ENCODE results near the gene KBTBD13.
"Not testable (repeated sequence)": the region's sequence is repeated elsewhere in the genome, so short reads cannot be mapped to it uniquely, and the experiment has no call there.

Gene KBTBD13

DNA sequence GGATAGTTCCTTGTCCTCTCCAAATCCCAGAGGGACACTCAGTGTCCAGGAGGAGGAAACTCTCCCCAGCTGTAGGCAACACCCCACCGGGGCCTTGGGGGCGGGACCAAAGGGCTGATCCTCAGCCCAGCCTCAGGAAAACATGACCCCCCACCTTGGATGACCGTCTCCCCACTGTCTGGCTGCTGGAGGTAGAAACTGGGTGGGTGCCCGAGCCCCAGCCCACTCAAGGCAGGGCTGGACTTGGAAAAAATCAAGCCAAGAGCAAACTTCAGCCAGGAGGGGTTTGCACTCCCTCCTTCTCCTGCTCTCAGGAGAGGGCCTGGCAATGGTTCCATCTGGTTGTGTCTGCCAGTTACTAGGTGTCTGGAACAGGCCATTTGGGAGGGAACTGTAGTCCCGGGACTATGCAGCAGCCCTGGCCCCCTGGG lies 5.2 kb upstream of the KBTBD13 start:
- no peaks in the 10 kb centered on the region for H3F3A ChIP-seq (ENCODE audit: low read depth)
- no peaks in the 10 kb centered on the region for H3K9me2 ChIP-seq (replicated peaks; ENCODE audit: low read depth, low read length)
- H3K4me3 ChIP-seq (ENCODE audit: low read length, poor library complexity, severe bottlenecking), result no peak overlapping the region
- no peak overlapping the region for H2AFZ ChIP-seq (ENCODE audit: low read length)
- H3K27me3 ChIP-seq (ENCODE audit: insufficient read depth, low read length, poor library complexity, severe bottlenecking), result no peaks in the 10 kb centered on the region
- no peaks in the 10 kb centered on the region for H4K20me1 ChIP-seq (ENCODE audit: insufficient read depth, low read length, poor library complexity, severe bottlenecking)
- H3K9ac ChIP-seq (ENCODE audit: low read depth, low read length, poor library complexity, severe bottlenecking), result no peak overlapping the region
- H3K79me2 ChIP-seq (ENCODE audit: insufficient read depth, low read length), result no peaks in the 10 kb centered on the region
- H3K9me3 ChIP-seq (ENCODE audit: insufficient read depth, low read depth, low read length), result no peaks in the 10 kb centered on the region
- H3K4me1 ChIP-seq (ENCODE audit: insufficient read depth, low read length, poor library complexity, severe bottlenecking), result peaks cover 26% of the 10 kb centered on the region
- no peak overlapping the region for H3K4me2 ChIP-seq (ENCODE audit: low read depth, low read length, poor library complexity, severe bottlenecking)
- no peaks in the 10 kb centered on the region for H3K36me3 ChIP-seq (ENCODE audit: insufficient read depth, low read length)
- TF ChIP-seq, protein P1, sequence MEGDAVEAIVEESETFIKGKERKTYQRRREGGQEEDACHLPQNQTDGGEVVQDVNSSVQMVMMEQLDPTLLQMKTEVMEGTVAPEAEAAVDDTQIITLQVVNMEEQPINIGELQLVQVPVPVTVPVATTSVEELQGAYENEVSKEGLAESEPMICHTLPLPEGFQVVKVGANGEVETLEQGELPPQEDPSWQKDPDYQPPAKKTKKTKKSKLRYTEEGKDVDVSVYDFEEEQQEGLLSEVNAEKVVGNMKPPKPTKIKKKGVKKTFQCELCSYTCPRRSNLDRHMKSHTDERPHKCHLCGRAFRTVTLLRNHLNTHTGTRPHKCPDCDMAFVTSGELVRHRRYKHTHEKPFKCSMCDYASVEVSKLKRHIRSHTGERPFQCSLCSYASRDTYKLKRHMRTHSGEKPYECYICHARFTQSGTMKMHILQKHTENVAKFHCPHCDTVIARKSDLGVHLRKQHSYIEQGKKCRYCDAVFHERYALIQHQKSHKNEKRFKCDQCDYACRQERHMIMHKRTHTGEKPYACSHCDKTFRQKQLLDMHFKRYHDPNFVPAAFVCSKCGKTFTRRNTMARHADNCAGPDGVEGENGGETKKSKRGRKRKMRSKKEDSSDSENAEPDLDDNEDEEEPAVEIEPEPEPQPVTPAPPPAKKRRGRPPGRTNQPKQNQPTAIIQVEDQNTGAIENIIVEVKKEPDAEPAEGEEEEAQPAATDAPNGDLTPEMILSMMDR (conservative IDR thresholded peaks at IDR 0.05; ENCODE audit: low read length), result no peak
- no peak for TF ChIP-seq EZH2phosphoT487 (IDR thresholded peaks at IDR 0.05; ENCODE audit: borderline replicate concordance)

DNA sequence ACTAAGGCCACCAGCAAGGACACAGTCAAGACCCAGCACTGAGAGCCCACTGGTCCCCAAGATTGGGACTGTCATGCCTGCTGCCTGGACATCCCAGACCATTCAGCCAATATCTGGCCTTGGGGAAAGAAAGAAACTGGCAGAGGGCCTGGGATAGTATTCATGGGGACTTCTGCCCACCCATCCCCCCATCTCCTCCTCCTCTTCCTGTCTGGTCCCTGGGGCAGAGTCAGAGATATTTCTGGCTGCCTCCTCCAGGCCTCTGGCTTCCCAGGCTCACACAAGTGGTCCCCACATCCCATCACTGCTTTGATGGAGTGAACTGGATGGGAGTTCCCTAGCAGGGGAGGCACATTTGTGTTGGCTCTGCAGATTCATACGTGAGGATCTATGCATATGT lies 4.5 kb upstream of the KBTBD13 start:
- H3K9me2 ChIP-seq (replicated peaks; ENCODE audit: low read depth, low read length), result no peaks in the 10 kb centered on the region
- peak overlapping the region; percentile 17 for H3K4me2 ChIP-seq (ENCODE audit: low read depth, low read length, poor library complexity, severe bottlenecking)
- H3K4me1 ChIP-seq (ENCODE audit: insufficient read depth, low read length, poor library complexity, severe bottlenecking), result peaks cover 31% of the 10 kb centered on the region
- H3K27me3 ChIP-seq (ENCODE audit: insufficient read depth, low read length, poor library complexity, severe bottlenecking), result no peaks in the 10 kb centered on the region
- no peaks in the 10 kb centered on the region for H3F3A ChIP-seq (ENCODE audit: low read depth)
- H3K9ac ChIP-seq (ENCODE audit: low read depth, low read length, poor library complexity, severe bottlenecking), result no peak overlapping the region
- no peak overlapping the region for H2AFZ ChIP-seq (ENCODE audit: low read length)
- H3K4me3 ChIP-seq (ENCODE audit: low read length, poor library complexity, severe bottlenecking), result no peak overlapping the region
- H3K79me2 ChIP-seq (ENCODE audit: insufficient read depth, low read length), result no peaks in the 10 kb centered on the region
- TF ChIP-seq EZH2phosphoT487 (IDR thresholded peaks at IDR 0.05; ENCODE audit: borderline replicate concordance), result no peak
- TF ChIP-seq, protein P1 (conservative IDR thresholded peaks at IDR 0.05; ENCODE audit: low read length), result no peak
- no peaks in the 10 kb centered on the region for H4K20me1 ChIP-seq (ENCODE audit: insufficient read depth, low read length, poor library complexity, severe bottlenecking)
- no peaks in the 10 kb centered on the region for H3K9me3 ChIP-seq (ENCODE audit: insufficient read depth, low read depth, low read length)
- H3K36me3 ChIP-seq (ENCODE audit: insufficient read depth, low read length), result no peaks in the 10 kb centered on the region

DNA sequence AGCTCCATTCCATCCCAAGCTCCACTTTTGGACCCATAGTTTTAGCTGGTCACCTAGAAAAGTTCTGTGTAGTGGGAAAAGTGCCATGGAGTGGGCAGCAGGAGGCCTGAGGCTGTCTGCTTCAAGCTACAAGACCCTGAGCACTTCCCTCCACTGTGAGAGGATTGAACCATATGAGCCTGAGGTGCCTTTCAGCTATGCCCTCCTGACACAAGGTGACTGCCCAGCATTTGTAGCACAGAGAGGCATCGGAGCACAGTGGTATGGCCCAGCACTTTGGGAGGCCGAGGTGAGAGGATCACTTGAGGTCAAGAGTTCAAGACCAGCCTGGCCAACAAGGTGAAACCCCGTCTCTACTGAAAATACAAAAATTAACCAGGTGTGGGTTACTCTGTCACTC lies 3.9 kb upstream of the KBTBD13 start:
- no peak overlapping the region for H3K9ac ChIP-seq (ENCODE audit: low read depth, low read length, poor library complexity, severe bottlenecking)
- no peak overlapping the region for H2AFZ ChIP-seq (ENCODE audit: low read length)
- no peaks in the 10 kb centered on the region for H3K36me3 ChIP-seq (ENCODE audit: insufficient read depth, low read length)
- no peaks in the 10 kb centered on the region for H3K9me3 ChIP-seq (ENCODE audit: insufficient read depth, low read depth, low read length)
- H3K4me1 ChIP-seq (ENCODE audit: insufficient read depth, low read length, poor library complexity, severe bottlenecking), result peaks cover 31% of the 10 kb centered on the region
- H3K79me2 ChIP-seq (ENCODE audit: insufficient read depth, low read length), result no peaks in the 10 kb centered on the region
- no peaks in the 10 kb centered on the region for H4K20me1 ChIP-seq (ENCODE audit: insufficient read depth, low read length, poor library complexity, severe bottlenecking)
- H3K4me2 ChIP-seq (ENCODE audit: low read depth, low read length, poor library complexity, severe bottlenecking), result no peak overlapping the region
- no peak for TF ChIP-seq EZH2phosphoT487 (IDR thresholded peaks at IDR 0.05; ENCODE audit: borderline replicate concordance)
- TF ChIP-seq, protein P1 (conservative IDR thresholded peaks at IDR 0.05; ENCODE audit: low read length), result no peak
- H3K9me2 ChIP-seq (replicated peaks; ENCODE audit: low read depth, low read length), result no peaks in the 10 kb centered on the region
- no peaks in the 10 kb centered on the region for H3F3A ChIP-seq (ENCODE audit: low read depth)
- H3K27me3 ChIP-seq (ENCODE audit: insufficient read depth, low read length, poor library complexity, severe bottlenecking), result no peaks in the 10 kb centered on the region
- H3K4me3 ChIP-seq (ENCODE audit: low read length, poor library complexity, severe bottlenecking), result no peak overlapping the region

DNA sequence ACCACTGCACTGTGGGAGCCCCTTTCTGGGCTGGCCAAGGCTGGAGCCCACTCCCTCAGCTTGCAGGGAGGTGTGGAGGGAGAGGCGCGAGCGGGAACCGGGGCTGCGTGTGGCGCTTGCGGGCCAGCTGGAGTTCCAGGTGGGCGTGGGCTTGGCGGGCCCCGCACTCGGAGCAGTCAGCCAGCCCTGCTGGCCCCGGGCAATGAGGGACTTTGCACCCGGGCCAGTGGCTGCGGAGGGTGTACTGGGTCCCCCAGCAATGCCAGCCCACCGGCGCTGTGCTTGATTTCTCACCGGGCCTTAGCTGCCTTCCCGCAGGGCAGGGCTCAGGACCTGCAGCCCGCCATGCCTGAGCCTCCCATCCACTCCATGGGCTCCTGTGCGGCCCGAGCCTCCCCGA lies 1.6 kb upstream of the KBTBD13 start:
- not testable (repeated sequence) for H3K36me3 ChIP-seq (ENCODE audit: insufficient read depth, low read length); H3K4me2 ChIP-seq (ENCODE audit: low read depth, low read length, poor library complexity, severe bottlenecking); H3K9me3 ChIP-seq (ENCODE audit: insufficient read depth, low read depth, low read length); H3K4me3 ChIP-seq (ENCODE audit: low read length, poor library complexity, severe bottlenecking); H4K20me1 ChIP-seq (ENCODE audit: insufficient read depth, low read length, poor library complexity, severe bottlenecking); H3K9ac ChIP-seq (ENCODE audit: low read depth, low read length, poor library complexity, severe bottlenecking); H3K27me3 ChIP-seq (ENCODE audit: insufficient read depth, low read length, poor library complexity, severe bottlenecking); H3F3A ChIP-seq (ENCODE audit: low read depth); H2AFZ ChIP-seq (ENCODE audit: low read length); H3K79me2 ChIP-seq (ENCODE audit: insufficient read depth, low read length); H3K9me2 ChIP-seq (replicated peaks; ENCODE audit: low read depth, low read length)
- peaks cover 31% of the 10 kb centered on the region for H3K4me1 ChIP-seq (ENCODE audit: insufficient read depth, low read length, poor library complexity, severe bottlenecking)

DNA sequence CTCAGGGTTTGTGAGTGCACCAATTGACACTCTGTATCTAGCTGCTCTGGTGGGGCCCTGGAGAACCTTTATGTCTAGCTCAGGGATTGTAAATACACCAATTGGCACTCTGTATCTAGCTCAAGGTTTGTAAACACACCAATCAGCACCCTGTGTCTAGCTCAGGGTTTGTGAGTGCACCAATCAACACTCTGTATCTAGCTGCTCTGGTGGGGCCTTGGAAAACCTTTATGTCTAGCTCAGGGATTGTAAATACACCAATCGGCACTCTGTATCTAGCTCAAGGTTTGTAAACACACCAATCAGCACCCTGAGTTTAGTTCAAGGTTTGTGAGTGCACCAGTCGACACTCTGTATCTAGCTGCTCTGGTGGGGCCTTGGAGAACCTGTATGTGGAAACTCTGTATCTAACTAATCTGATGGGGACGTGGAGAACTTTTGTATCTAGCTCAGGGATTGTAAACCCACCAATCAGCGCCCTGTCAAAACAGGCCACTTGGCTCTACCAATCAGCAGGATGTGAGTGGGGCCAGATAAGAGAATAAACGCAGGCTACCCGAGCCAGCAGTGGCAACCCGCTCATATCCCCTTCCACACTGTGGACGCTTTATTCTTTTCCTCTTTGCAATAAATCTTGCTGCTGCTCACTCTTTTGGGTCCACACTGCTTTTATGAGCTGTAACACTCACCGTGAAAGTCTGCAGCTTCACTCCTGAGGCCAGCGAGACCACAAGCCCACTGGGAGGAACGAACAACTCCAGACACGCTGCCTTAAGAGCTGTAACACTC lies 745 bp upstream of the KBTBD13 start:
- peak overlapping the region; percentile 63 for H3K9ac ChIP-seq (ENCODE audit: low read depth, low read length, poor library complexity, severe bottlenecking)
- not testable (repeated sequence) for H3K9me3 ChIP-seq (ENCODE audit: insufficient read depth, low read depth, low read length)

More for the DNA sequence above, 745 bp upstream of the KBTBD13 start:
- not testable (repeated sequence) for H3K27me3 ChIP-seq (ENCODE audit: insufficient read depth, low read length, poor library complexity, severe bottlenecking); H3K79me2 ChIP-seq (ENCODE audit: insufficient read depth, low read length); H4K20me1 ChIP-seq (ENCODE audit: insufficient read depth, low read length, poor library complexity, severe bottlenecking); H3K36me3 ChIP-seq (ENCODE audit: insufficient read depth, low read length); H2AFZ ChIP-seq (ENCODE audit: low read length); H3F3A ChIP-seq (ENCODE audit: low read depth); H3K9me2 ChIP-seq (replicated peaks; ENCODE audit: low read depth, low read length)
- Histone ChIP-seq H3K4me1 (ENCODE audit: insufficient read depth, low read length, poor library complexity, severe bottlenecking) (peaks cover 24% of the 10 kb centered on the region), H3K4me2 (ENCODE audit: low read depth, low read length, poor library complexity, severe bottlenecking) (peak overlapping the region; percentile 70), H3K4me3 (ENCODE audit: low read length, poor library complexity, severe bottlenecking) (peak overlapping the region; percentile 46)
